NCI-H2029 treated with DMSO at 0.1 percent for 48 hours (cell line): ENCODE measurements around the gene LDLRAD4.

Experiments
- DNase-seq: peaks from one replicate; lab custom pipeline; 2025; lab: John Stamatoyannopoulos, UW

Gene LDLRAD4

GRCh38 chr18:13551305-13551603, 332.7 kb downstream of the LDLRAD4 start:
- DNase-seq: no peak

GRCh38 chr18:13551841-13552733, 333.5 kb downstream of the LDLRAD4 start:
- no peak for DNase-seq

GRCh38 chr18:13553449-13553848, 334.9 kb downstream of the LDLRAD4 start:
- DNase-seq: no peak

- no peak for DNase-seq
Observed at GRCh38 chr18:13555192-13555591, 336.6 kb downstream of the LDLRAD4 start.

- DNase-seq: no peak
Observed at GRCh38 chr18:13555865-13556264, 337.3 kb downstream of the LDLRAD4 start.

GRCh38 chr18:13556502-13556901, 337.9 kb downstream of the LDLRAD4 start:
- DNase-seq: no peak

GRCh38 chr18:13558124-13558523, 339.6 kb downstream of the LDLRAD4 start:
- no peak for DNase-seq

GRCh38 chr18:13558790-13559189, 340.2 kb downstream of the LDLRAD4 start:
- DNase-seq: no peak

GRCh38 chr18:13559754-13560153, 341.2 kb downstream of the LDLRAD4 start:
- no peak for DNase-seq

GRCh38 chr18:13560306-13560705, 341.7 kb downstream of the LDLRAD4 start:
- no peak for DNase-seq

GRCh38 chr18:13562494-13563029, 344.0 kb downstream of the LDLRAD4 start:
- no peak for DNase-seq

GRCh38 chr18:13563390-13563805, 344.8 kb downstream of the LDLRAD4 start:
- DNase-seq: peak; percentile 61

- peak; percentile 56 for DNase-seq
Observed at GRCh38 chr18:13564579-13564978, 346.0 kb downstream of the LDLRAD4 start.

- DNase-seq: no peak
Observed at GRCh38 chr18:13565228-13565627, 346.7 kb downstream of the LDLRAD4 start.

GRCh38 chr18:13566941-13567746, 348.6 kb downstream of the LDLRAD4 start:
- DNase-seq: no peak

- no peak for DNase-seq
Observed at GRCh38 chr18:13568443-13569392, 350.2 kb downstream of the LDLRAD4 start.

GRCh38 chr18:13570216-13570615, 351.7 kb downstream of the LDLRAD4 start:
- DNase-seq: no peak

GRCh38 chr18:13570856-13571495, 352.4 kb downstream of the LDLRAD4 start:
- no peak for DNase-seq

GRCh38 chr18:13572148-13572547, 353.6 kb downstream of the LDLRAD4 start:
- no peak for DNase-seq

- no peak for DNase-seq
Observed at GRCh38 chr18:13572721-13573120, 354.2 kb downstream of the LDLRAD4 start.

GRCh38 chr18:13573750-13574149, 355.2 kb downstream of the LDLRAD4 start:
- DNase-seq: no peak
